Mucosa of stomach (tissue), 1 donor: ENCODE results near the gene KCNH5.

Experiments
- H3K27me3 ChIP-seq: one replicate; pipeline ENCODE4 v1.7.0; 2013; ENCODE audit warnings: mild to moderate bottlenecking, low read length; ENCODE audit not compliant: control insufficient read depth, insufficient read depth
- H3K36me3 ChIP-seq: one replicate; pipeline ENCODE4 v1.7.0; 2013; ENCODE audit warnings: low read length; ENCODE audit not compliant: control insufficient read depth, insufficient read depth
- H3K4me1 ChIP-seq: one replicate; pipeline ENCODE4 v1.7.0; 2013; ENCODE audit warnings: mild to moderate bottlenecking, low read length; ENCODE audit not compliant: control insufficient read depth, insufficient read depth
- H3K4me3 ChIP-seq: one replicate; pipeline ENCODE4 v1.7.0; 2013; ENCODE audit warnings: low read length
- H3K9ac ChIP-seq: one replicate; pipeline ENCODE4 v1.7.0; 2013; ENCODE audit warnings: mild to moderate bottlenecking, low read length, moderate library complexity
- H3K9me3 ChIP-seq: one replicate; pipeline ENCODE4 v1.7.0; 2013; ENCODE audit warnings: mild to moderate bottlenecking, low read length, moderate library complexity; ENCODE audit not compliant: control insufficient read depth
- donor health status: Pancreatic carcinoma.

The KCNH5 gene

GRCh38 chr14:62914873-62915272 lies 130.4 kb downstream of the KCNH5 start:
- H3K4me1 ChIP-seq = no peaks in the 10 kb centered on the region
- H3K4me3 ChIP-seq = no peak overlapping the region
- no peak overlapping the region for H3K9ac ChIP-seq
- H3K9me3 ChIP-seq = no peaks in the 10 kb centered on the region
- H3K27me3 ChIP-seq = no peaks in the 10 kb centered on the region
- H3K36me3 ChIP-seq = no peaks in the 10 kb centered on the region

DNA sequence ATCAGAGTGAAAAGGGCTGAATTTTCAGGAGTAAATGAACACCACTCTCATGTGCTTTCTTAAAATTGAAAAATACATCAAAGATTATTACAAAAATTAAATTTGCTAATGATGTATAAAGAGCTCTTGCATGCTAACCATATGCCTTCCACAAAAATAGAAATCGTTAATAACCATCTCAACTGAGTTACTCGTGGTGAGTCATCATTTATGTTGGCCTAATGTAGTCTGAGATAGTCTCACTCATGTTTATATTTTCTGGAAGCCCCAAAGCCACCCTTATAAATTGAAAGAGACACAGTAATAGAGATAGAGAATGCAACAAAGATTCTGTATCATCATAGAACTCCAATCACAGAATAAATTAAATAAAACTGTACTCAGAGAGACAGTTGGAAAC lies 131.2 kb downstream of the KCNH5 start:
- no peaks in the 10 kb centered on the region for H3K9me3 ChIP-seq
- no peaks in the 10 kb centered on the region for H3K27me3 ChIP-seq
- H3K4me1 ChIP-seq = no peaks in the 10 kb centered on the region

DNA sequence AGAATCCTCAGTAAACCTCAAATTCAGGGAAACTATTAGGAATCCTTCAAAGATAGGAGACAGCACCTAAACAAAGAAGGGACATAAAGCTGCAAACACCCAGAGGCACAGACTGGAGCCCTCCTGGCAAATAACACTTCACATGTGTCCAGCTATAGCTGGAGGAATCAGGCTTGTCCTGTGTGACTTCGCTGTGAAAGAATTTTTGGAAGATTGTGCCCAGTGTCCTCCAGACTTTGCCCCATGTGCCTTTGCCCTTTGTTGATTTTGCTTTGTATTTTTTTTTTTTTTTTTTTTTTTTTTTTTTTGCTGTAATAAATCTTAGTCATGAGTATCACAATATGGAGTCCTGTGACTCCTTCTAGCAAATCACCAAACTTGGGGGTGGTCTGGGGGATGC lies 136.8 kb downstream of the KCNH5 start:
- no peaks in the 10 kb centered on the region for H3K4me1 ChIP-seq
- H3K9ac ChIP-seq = no peak overlapping the region
- H3K4me3 ChIP-seq = no peak overlapping the region
- no peaks in the 10 kb centered on the region for H3K9me3 ChIP-seq
- H3K27me3 ChIP-seq = no peaks in the 10 kb centered on the region
- no peaks in the 10 kb centered on the region for H3K36me3 ChIP-seq

More for the DNA sequence above, 131.2 kb downstream of the KCNH5 start:
- no peak overlapping the region for H3K9ac ChIP-seq
- H3K4me3 ChIP-seq = no peak overlapping the region
- no peaks in the 10 kb centered on the region for H3K36me3 ChIP-seq

DNA sequence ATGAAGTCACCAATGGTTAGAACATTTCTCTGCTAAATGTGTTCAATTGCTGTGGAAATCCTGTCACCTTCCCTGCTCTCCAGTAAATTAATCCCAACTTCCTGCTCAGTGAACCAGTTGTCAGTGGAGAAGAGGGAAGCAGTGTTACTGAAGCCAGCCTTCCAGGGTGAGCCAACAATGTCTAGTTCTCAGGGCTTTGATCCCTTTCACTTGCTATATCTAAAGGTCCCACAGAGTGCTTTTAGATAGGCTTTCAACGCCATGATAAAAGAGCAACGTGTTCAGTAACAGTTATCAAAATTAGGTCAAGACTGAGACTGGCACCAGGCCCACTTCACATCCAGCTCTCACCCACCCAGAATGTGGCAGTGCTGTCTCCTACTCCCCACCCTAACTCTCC lies 139.7 kb downstream of the KCNH5 start:
- Histone ChIP-seq H3K4me1 (no peaks in the 10 kb centered on the region), H3K27me3 (no peaks in the 10 kb centered on the region), H3K36me3 (no peaks in the 10 kb centered on the region), H3K9ac (no peak overlapping the region), H3K4me3 (no peak overlapping the region), H3K9me3 (no peaks in the 10 kb centered on the region)

- H3K4me3 ChIP-seq = no peak overlapping the region
- H3K4me1 ChIP-seq = no peaks in the 10 kb centered on the region
- no peaks in the 10 kb centered on the region for H3K9me3 ChIP-seq
- no peak overlapping the region for H3K9ac ChIP-seq
- H3K36me3 ChIP-seq = no peaks in the 10 kb centered on the region
- H3K27me3 ChIP-seq = no peaks in the 10 kb centered on the region
Measured at GRCh38 chr14:62897771-62898170, 147.5 kb downstream of the KCNH5 start.

DNA sequence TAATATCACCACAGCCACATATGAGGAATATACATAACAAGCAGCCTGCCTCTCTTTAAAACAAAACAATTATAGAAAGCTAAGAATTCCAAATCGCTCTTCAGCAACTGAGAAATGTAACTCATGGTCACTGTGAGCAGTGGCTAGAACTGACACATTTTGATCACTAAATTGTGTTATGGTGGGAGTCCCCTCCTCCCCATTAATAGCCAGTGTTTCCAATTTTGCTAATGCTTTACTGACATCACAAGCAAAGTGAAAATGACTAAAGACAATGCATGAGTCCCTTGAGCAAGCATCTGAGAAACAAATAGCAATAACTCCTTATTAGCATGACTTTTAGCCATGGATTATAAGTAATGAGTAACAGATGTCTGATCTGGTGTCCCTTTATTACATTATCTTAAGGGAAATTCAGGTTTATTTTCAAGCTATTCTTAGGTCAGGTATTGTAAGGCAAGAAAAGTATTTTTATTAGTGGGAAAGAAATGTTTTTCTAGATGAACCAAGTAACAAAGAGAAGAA lies 148.3 kb downstream of the KCNH5 start:
- H3K9me3 ChIP-seq = no peaks in the 10 kb centered on the region
- no peaks in the 10 kb centered on the region for H3K27me3 ChIP-seq
- H3K4me3 ChIP-seq = no peak overlapping the region
- H3K4me1 ChIP-seq = no peaks in the 10 kb centered on the region
- H3K36me3 ChIP-seq = no peaks in the 10 kb centered on the region
- H3K9ac ChIP-seq = no peak overlapping the region

DNA sequence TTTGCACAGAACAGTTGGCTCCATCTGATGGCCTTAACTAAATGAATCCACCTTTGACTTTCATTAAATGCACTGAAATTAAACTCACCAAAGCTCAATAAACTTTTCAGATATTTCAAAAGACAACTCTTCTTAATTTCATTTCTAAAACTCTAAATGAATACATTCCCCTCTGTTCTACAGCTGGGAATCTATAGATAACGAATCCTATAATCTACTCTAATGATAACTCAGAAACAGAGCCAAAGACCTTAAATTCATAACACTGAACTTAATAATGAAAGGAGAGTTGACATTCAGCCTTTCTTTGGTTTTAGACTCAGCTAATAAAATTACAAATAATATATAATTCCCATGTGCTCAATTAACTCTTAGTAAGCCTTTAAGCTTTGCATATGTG lies 150.5 kb downstream of the KCNH5 start:
- no peaks in the 10 kb centered on the region for H3K36me3 ChIP-seq
- no peak overlapping the region for H3K9ac ChIP-seq
- H3K4me3 ChIP-seq = no peak overlapping the region
- H3K9me3 ChIP-seq = no peaks in the 10 kb centered on the region
- no peaks in the 10 kb centered on the region for H3K27me3 ChIP-seq
- no peaks in the 10 kb centered on the region for H3K4me1 ChIP-seq

GRCh38 chr14:62889364-62889763 lies 155.9 kb downstream of the KCNH5 start:
- Histone ChIP-seq H3K9ac (no peak overlapping the region), H3K36me3 (no peaks in the 10 kb centered on the region), H3K4me3 (no peak overlapping the region), H3K4me1 (no peaks in the 10 kb centered on the region), H3K27me3 (no peaks in the 10 kb centered on the region), H3K9me3 (no peaks in the 10 kb centered on the region)

DNA sequence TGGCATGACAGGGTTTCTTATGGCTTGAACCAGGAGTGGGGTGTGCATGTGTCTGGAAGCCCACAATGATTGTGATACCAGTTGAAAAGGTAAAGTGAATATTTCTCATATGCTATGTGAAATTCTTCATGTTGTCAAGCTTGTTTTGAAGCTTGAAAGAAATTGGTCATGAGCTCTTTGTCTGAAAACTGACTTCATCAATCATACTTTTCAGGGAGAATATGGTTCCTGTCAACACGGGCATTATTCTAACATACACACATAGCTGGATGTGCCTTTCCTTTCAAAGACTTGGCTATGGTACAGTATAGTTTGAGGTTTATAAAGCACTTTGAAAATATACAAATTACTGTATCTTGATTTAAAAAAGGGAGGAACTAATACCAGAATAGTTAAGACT lies 158.8 kb downstream of the KCNH5 start:
- Histone ChIP-seq H3K4me3 (no peak overlapping the region), H3K9me3 (no peaks in the 10 kb centered on the region), H3K9ac (no peak overlapping the region), H3K36me3 (no peaks in the 10 kb centered on the region), H3K4me1 (no peaks in the 10 kb centered on the region), H3K27me3 (no peaks in the 10 kb centered on the region)

DNA sequence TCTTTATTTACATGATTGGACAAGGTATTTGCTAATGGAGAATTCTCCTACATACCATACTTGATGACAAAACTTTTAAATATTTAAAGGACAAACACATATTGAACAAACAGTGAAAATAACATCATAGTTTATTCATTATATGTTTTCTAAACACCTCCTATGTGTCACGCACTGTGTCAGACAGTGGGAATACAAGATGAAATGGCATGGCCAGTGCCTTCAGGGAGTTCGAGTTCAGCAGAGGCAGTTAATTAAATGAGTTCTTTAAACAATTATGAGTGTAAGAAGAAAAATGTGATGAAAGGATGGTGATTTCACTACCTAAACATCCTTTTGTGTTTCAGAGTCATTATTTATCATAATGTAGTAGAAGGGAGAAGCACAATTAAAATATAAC lies 159.8 kb downstream of the KCNH5 start:
- Histone ChIP-seq H3K4me3 (no peak overlapping the region), H3K36me3 (no peaks in the 10 kb centered on the region), H3K4me1 (no peaks in the 10 kb centered on the region), H3K9ac (no peak overlapping the region), H3K27me3 (no peaks in the 10 kb centered on the region), H3K9me3 (no peaks in the 10 kb centered on the region)

- H3K4me3 ChIP-seq = no peak overlapping the region
Measured at GRCh38 chr14:62882967-62883366, 162.3 kb downstream of the KCNH5 start.

GRCh38 chr14:62866376-62866775 lies 178.9 kb downstream of the KCNH5 start:
- H3K27me3 ChIP-seq = no peaks in the 10 kb centered on the region

More at GRCh38 chr14:62882967-62883366, 162.3 kb downstream of the KCNH5 start:
- no peaks in the 10 kb centered on the region for H3K36me3 ChIP-seq
- H3K9me3 ChIP-seq = no peaks in the 10 kb centered on the region
- no peak overlapping the region for H3K9ac ChIP-seq
- H3K4me1 ChIP-seq = no peaks in the 10 kb centered on the region
- H3K27me3 ChIP-seq = no peaks in the 10 kb centered on the region

DNA sequence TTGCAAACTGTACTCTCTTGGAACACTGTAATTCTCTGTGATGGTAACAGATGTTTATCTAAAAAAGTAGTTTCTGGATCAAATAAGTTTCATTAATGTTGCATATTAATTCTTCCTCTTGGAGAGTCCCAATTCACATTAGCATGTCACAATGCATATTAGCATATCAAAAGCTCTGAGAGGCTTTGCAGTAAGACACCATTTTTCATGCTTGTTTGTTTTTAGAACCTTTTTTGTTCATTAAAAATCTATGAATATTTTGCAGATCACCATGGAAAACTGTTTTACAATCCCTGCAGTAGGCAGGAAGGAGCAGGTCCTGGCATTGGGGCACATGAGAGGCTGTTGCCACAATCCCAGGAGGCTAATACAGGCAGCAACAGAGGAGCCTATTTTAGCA lies 180.7 kb downstream of the KCNH5 start:
- no peaks in the 10 kb centered on the region for H3K9me3 ChIP-seq
- no peaks in the 10 kb centered on the region for H3K4me1 ChIP-seq

More at GRCh38 chr14:62866376-62866775, 178.9 kb downstream of the KCNH5 start:
- Histone ChIP-seq H3K36me3 (no peaks in the 10 kb centered on the region), H3K4me3 (no peak overlapping the region), H3K9me3 (no peaks in the 10 kb centered on the region), H3K4me1 (no peaks in the 10 kb centered on the region), H3K9ac (no peak overlapping the region)

More for the DNA sequence above, 180.7 kb downstream of the KCNH5 start:
- Histone ChIP-seq H3K4me3 (no peak overlapping the region), H3K27me3 (no peaks in the 10 kb centered on the region), H3K9ac (no peak overlapping the region), H3K36me3 (no peaks in the 10 kb centered on the region)
